Measurements from ENCODE around the gene GMPR2.

- TF ChIP-seq CTCF (IDR thresholded peaks at IDR 0.05; ENCODE audit: low read depth, low read length): no peak
- TF ChIP-seq EZH2phosphoT487 (IDR thresholded peaks at IDR 0.05; ENCODE audit: low read depth): no peak
Measured at GRCh38 chr14:24237463-24237955, 4.8 kb downstream of the GMPR2 start.

Data from OCI-LY3 (cell line).